Transverse colon (tissue), 4 donors: ENCODE data around the gene SNX11. TPM values are rescaled to one million over a fixed set of nuclear protein-coding genes. Genes with fewer than 3 reads are reported as not detected.
A peak's percentile ranks its signal among the peaks of the same experiment; 100 is the strongest.

Experiments
- DNase-seq: peaks from one replicate; pipeline ENCODE4 v3.0.0-alpha.2; 2019
- H3K27ac ChIP-seq, 4 donors: fragments of 200-600 bp; sonication (generic); 2 replicates each; pipeline ENCODE4 v1.5.1; 2016 to 2018; ENCODE audit warnings: inconsistent platforms in 4 of 4
- H3K27me3 ChIP-seq: fragments of 200-600 bp; sonication (generic); 2 replicates; pipeline ENCODE4 v1.5.1; 2017; ENCODE audit warnings: inconsistent platforms
- H3K36me3 ChIP-seq, 4 donors: fragments of 200-600 bp; sonication (generic); 2 replicates each; pipeline ENCODE4 v1.5.1; 2017 to 2019; ENCODE audit warnings: inconsistent platforms in 4 of 4
- H3K4me1 ChIP-seq, 4 donors: fragments of 200-600 bp; sonication (generic); 2 replicates each; pipeline ENCODE4 v1.5.1; 2017 to 2020; ENCODE audit warnings: inconsistent platforms in 4 of 4
- H3K4me3 ChIP-seq, 4 donors: fragments of 200-600 bp; sonication (generic); 1 replicate in 1 of 4; 2 replicates in 3 of 4; pipeline versions ENCODE4 v1.5.1 to v1.6.1; 2017 to 2019; ENCODE audit warnings: inconsistent platforms in 4 of 4
- H3K9me3 ChIP-seq, 2 donors: fragments of 200-600 bp; sonication (generic); 2 replicates each; pipeline ENCODE4 v1.5.1; 2017 to 2019; ENCODE audit warnings: inconsistent platforms in 2 of 2
- CTCF ChIP-seq, 5 experiments: fragments of 200-600 bp in 3 of 5; fragments of 450-650 bp in 2 of 5; sonication (generic) in 3 of 5; IDR thresholded peaks; 1 replicate in 2 of 5; 2 replicates in 3 of 5; pipeline ENCODE4 v1.5.1; 2016 to 2017; ENCODE audit warnings: antibody characterized with exemption in 5 of 5, inconsistent platforms in 3 of 5, mild to moderate bottlenecking in 2 of 5, moderate library complexity in 1 of 5
- EP300 ChIP-seq: sonication (generic); formaldehyde crosslinking; IDR thresholded peaks from one replicate; pipeline ENCODE4 v1.6.1; 2017; ENCODE audit warnings: antibody characterized with exemption, low read depth
- POLR2A ChIP-seq: fragments of 450-650 bp; IDR thresholded peaks from one replicate; pipeline ENCODE4 v1.6.1; 2016; ENCODE audit warnings: antibody characterized with exemption, mild to moderate bottlenecking, moderate library complexity
- POLR2AphosphoS5 ChIP-seq, 3 donors: sonication (generic); formaldehyde crosslinking; IDR thresholded peaks; one replicate each; pipeline ENCODE4 v1.6.1; 2016; ENCODE audit warnings: antibody characterized with exemption in 3 of 3
- WGBS, 2 donors: methylation state at CpG; one replicate each; pipeline ENCODE4 v1.1.5; 2018; ENCODE audit warnings: low coverage in 1 of 2; 5-methylcytosine and 5-hydroxymethylcytosine counted together
- in situ Hi-C, 4 donors: fragments of 200-750 bp; cut with MboI; loops; one replicate each; pipeline versions ENCODE4 v1.15.0 to v1.15.1; 2017; ENCODE audit warnings: low sequenced_read_pairs in 3 of 4, low pct_ligation_motif_present in 1 of 4, low pct_unique_long_range_greater_than_20kb in 1 of 4
- intact Hi-C: fragments of 100-400 bp; cut with DNase I; formaldehyde crosslinking; loops from one replicate; pipeline ENCODE4 v1.15.1; 2023; ENCODE audit warnings: low total_unique reads
- total RNA-seq, 4 donors: library from RNA; depleted of rRNA; stranded (reverse); fragments of >200 nt; gene quantifications; one replicate each; pipeline ENCODE4 v1.1.0, GENCODE V29; 2016

SNX11 gene
- total RNA-seq, 4 donors from 2014 or later = 2.0 to 24.3 (median 14.1) TPM

- no peak overlapping the region for H3K27ac ChIP-seq
- no peaks in the 10 kb centered on the region for H3K9me3 ChIP-seq
- DNase-seq = no peak
- TF ChIP-seq POLR2AphosphoS5 (IDR thresholded peaks at IDR 0.05) (no peak), EP300 (no peak), CTCF (IDR thresholded peaks at IDR 0.05) (no peak), POLR2A (no peak)
- 85 to 89% methylated on average over 4 of the region's 4 CpGs for WGBS, 2 donors
- peaks cover 0 to 41% (median 23%) of the 10 kb centered on the region in 4 donors for H3K4me1 ChIP-seq
- no peaks in the 10 kb centered on the region for H3K27me3 ChIP-seq
- H3K36me3 ChIP-seq = no peaks in the 10 kb centered on the region
- intact Hi-C loops = no loop called here
- in situ Hi-C loops = no loop called here
- no peak overlapping the region for H3K4me3 ChIP-seq
Measured at GRCh38 chr17:48159232-48159631, 51.7 kb downstream of the SNX11 start.

- DNase-seq = peak; percentile 33
- Histone ChIP-seq H3K4me3 (no peak overlapping the region), H3K4me1 (peaks cover 0 to 41% (median 21%) of the 10 kb centered on the region in 4 donors), H3K27me3 (no peaks in the 10 kb centered on the region), H3K9me3 (no peaks in the 10 kb centered on the region), H3K27ac (peak overlapping the region; percentile 14 to 56 (median 54)), H3K36me3 (no peaks in the 10 kb centered on the region)
- intact Hi-C loops (no loop called here), in situ Hi-C loops (no loop called here)
- 52 to 71% methylated on average over 2 to 5 of the region's 5 CpGs for WGBS, 2 donors
- no peak for TF ChIP-seq CTCF (IDR thresholded peaks at IDR 0.05)
- TF ChIP-seq POLR2AphosphoS5 (IDR thresholded peaks at IDR 0.05) = no peak
- no peak for TF ChIP-seq POLR2A
- no peak for TF ChIP-seq EP300
Measured at GRCh38 chr17:48160177-48161081, 52.9 kb downstream of the SNX11 start.

GRCh38 chr17:48161127-48161905 lies 53.8 kb downstream of the SNX11 start:
- H3K36me3 ChIP-seq = no peaks in the 10 kb centered on the region
- no peaks in the 10 kb centered on the region for H3K27me3 ChIP-seq
- in situ Hi-C loops = no loop called here
- intact Hi-C loops = no loop called here
- H3K9me3 ChIP-seq = no peaks in the 10 kb centered on the region
- TF ChIP-seq CTCF (IDR thresholded peaks at IDR 0.05) (no peak), POLR2AphosphoS5 (IDR thresholded peaks at IDR 0.05) (no peak), POLR2A (no peak), EP300 (no peak)
- H3K4me1 ChIP-seq = peaks cover 0 to 41% (median 21%) of the 10 kb centered on the region in 4 donors
- H3K4me3 ChIP-seq = no peak overlapping the region
- WGBS, 2 donors = 67% methylated on average over 4 of the region's 4 CpGs
- DNase-seq = no peak
- peak overlapping the region in 3 of 4 donors; percentile 53 to 56 (median 56) for H3K27ac ChIP-seq

GRCh38 chr17:48162306-48162934 lies 54.9 kb downstream of the SNX11 start:
- no peak overlapping the region for H3K4me3 ChIP-seq
- no peaks in the 10 kb centered on the region for H3K27me3 ChIP-seq
- peaks cover 0 to 41% (median 21%) of the 10 kb centered on the region in 4 donors for H3K4me1 ChIP-seq
- intact Hi-C loops (no loop called here), in situ Hi-C loops (no loop called here)
- peak overlapping the region in 1 of 4 donors; percentile 61 for H3K27ac ChIP-seq
- DNase-seq = no peak
- WGBS, 2 donors = 72 to 81% methylated on average over 5 of the region's 5 CpGs
- no peak for TF ChIP-seq EP300
- TF ChIP-seq POLR2AphosphoS5 (IDR thresholded peaks at IDR 0.05) = no peak
- TF ChIP-seq POLR2A = no peak
- TF ChIP-seq CTCF (IDR thresholded peaks at IDR 0.05) = no peak
- H3K36me3 ChIP-seq = no peaks in the 10 kb centered on the region
- H3K9me3 ChIP-seq = no peaks in the 10 kb centered on the region
